ENCODE data around the gene PDE5A.

PDE5A gene

DNA sequence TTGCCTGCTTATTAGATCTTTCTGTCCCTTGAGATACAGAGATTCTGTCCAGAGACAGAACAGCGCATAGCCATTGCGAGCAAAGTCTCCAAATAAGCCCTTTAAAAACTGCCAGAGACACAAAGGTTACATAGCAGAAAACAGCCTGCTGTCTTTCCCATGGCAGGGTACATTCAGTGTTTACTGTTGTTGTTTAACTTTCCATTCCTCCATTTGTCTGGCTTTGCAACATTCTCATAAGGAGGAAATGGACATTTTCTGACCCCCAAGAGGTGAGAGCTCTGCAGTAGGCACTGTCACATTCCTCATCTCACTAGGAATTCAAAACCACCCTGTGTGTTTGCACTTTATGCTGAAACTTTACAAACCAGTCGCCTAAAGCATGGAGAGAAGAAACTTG is 48.3 kb downstream of the PDE5A start:
- no peak for DNase-seq

DNA sequence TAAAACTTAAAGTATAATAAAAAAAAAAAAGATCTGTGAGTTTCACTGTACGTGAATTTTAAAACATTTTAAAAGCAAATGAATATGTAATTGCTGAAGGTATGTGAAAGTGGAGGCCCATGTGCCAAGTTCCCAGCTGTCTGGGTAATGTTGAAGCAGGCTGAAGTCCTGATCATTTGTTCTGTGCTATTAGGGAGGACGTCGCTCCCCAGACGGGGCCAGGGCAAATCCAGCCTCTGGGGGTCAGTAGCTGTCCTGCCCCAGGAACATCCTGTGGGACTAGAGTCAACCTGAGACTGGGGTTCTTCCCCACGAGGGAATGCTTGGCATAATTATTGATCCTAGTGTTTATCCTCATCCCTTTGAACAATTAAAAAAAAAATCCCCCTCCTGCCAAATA is 48.8 kb downstream of the PDE5A start:
- no peak for DNase-seq

DNA sequence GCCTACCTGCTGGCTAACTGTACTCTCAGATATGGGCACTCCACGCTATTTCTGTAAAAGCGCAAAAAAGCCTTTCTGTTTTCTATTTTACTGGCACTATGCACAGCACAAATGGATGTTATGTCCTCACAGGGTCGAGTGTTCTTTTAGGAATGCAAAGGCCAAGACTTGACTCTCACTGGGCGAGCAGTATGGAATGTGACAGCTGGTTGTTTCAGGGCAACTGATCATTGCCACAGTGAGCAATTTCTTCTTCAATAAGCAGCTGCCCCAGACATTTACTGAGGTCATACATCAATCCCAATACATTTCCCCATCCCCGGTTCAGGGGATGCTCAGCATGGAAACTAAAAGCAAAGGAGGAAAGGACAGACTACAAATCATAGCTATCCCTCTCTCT is 58.2 kb downstream of the PDE5A start:
- DNase-seq = no peak

DNA sequence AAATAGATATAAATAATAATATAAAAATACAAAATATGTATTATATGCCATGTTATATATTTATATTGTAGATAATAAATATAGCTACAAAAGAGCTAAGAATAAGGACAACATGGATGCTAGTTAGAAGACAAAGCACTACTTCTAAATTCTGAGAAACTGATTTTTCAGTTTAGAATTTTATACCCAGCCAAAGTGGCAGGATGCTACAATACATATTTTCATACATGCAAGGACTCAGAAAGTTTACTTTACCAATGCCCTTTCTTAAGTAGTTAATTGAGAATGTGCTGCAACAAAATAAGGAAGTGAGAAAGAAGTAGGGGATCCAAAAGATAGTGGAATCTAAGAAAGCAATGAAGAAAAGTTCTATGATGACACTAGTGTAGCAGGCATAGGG is 64.5 kb downstream of the PDE5A start:
- DNase-seq = no peak

DNA sequence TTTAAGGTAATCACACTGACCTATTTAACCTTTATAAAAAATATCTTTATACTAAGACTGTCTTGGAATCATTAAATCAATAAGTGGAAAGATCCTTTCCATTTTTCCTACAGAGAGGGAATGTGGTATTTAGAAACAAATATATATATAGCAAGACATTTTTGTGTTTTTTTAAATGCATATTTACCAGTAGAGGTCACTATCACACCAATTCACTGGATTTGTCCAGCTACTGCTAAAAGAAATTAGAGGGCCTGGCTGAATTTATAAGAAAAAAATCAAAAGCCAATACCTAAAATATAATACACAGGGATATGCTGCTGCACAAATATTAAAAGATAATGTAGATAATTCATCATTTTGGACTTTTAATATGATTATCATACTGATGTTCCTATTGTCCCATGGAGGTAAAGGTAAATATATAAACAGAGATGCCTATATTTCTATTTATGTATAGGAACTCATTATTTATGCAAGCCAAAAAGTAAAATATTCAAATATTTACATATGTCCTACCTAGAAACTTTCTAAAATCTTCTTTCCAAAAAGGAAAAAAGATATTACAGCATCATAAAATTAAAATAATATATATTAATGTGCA is 69.5 kb downstream of the PDE5A start:
- no peak for DNase-seq

DNA sequence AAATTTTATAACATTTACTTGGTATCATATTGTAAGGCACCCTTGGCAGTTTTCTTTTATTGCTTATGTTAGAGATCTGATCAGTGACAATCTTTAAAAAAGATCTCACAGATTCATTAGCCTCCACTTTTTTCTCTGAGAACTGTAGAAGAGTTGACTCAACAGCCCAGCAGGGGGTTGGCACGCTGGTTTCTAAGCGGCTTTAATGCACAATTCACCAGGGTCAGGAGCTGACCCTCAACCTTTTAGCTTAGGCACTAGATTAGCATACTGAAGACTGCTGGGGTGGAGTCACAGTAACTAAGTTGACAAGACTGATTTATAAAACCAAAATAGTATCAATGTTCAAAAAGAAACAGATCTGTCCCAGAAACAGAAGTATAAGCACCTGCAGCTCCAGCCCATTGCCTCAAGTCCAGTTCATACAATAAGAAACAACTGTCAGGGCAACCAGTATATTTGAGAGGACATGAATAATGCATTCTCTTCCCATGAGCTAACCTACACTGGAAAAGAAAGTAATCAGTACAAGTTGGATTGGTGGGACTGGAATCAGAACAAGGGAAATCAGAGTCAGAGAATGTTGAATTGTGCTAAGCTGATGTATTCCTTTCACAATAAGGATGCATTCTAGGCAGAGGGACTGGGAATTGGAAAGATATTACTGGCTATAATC is 77.6 kb downstream of the PDE5A start:
- no peak for DNase-seq

GRCh38 chr4:119549639-119550038 is 79.0 kb downstream of the PDE5A start:
- DNase-seq = no peak

GRCh38 chr4:119543779-119544178 is 84.8 kb downstream of the PDE5A start:
- DNase-seq = no peak

DNA sequence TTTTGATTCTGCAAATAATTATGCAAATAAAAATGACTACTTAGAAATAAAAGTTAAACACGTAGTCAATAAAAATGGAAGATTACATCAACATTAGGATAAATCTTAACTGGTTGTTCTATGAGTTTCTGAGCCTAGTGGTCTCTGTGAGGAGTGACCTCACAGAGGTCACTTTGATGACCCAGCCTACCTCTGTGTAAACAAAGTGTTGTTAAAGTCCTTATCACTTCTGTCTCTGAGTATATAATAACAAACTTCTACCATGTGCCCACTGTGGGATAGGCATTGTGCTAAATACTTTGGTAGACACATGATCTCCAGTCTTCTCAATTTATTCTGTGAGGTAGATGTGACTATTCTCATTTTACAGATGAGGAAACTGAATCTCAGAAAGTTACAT is 85.4 kb downstream of the PDE5A start:
- no peak for DNase-seq

DNA sequence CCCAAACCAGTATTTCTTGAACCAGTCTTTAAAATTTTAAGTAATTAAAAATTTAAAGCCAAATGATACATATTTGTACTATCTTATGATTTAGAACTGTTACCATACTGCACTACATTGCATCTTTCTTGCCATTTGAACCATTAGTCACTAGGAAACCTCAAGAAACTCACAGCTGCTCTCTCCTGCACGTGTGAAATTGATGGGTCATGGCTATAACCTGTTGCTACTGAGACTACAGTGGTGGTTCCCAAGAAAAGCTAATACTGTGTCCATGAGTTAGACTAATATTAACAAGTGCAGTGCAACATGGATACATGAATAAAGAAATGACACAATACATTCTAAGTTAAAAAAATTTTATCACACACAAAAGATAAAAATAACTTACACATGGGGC is 88.4 kb downstream of the PDE5A start:
- no peak for DNase-seq

DNA sequence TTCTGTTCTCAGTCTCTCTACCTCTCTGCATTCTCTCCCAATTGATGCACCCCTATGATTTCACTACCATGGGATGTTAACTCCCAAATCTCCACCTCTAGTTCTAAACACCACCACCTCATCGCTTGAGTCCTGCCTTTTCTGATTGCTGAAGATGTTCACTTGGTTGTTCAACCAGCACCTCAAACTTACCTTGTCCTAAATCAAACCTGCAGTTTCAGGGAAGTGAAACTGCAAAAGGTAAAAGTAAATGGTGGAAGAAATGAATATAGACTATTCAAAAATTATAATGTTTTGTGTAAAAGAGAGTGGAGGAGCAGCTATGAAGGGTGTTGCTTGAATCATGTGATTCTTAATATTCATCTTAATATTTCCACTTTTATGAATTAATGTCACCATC is 91.0 kb downstream of the PDE5A start:
- no peak for DNase-seq

DNA sequence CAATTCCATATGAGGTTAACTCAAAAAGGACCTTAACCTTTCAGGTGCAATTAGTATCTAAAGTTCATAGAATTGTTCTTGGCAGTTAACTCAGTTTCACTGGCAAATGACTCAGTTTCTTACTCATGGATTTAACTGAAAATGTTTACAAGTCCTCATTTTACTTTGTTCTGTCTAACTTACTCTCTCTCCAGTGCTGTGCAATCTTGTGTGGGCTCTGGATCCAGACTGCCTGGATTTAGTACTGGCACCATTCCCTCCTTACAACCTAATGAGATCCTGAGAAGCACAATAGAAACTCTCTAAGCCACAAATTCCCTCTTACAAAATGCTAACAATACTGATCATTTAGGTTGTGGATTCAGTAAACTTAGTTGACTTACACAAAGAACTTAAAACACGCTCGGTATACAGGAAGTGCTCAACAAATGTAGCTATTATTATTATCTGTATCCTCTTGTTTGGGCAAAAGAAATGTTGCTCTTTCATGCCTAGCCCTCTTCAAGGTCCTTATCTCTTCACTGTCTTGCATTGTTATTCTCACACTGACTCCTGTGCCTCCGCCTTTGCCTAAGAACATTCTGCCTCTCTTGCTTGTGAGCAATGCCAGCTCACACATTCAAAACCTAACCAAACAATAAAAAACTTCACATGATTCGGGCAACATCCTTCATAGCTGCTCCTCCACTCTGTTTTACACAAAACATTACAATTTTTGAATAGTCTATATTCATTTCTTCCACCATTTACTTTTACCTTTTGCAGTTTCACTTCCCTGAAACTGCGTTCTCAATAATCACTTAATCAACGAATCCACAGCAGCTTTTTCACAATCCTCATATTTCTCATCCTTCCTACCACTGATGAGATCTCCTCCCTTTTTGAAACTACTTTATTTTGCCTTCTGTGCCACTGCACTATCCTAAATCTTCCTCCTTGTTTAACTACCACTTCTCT is 91.8 kb downstream of the PDE5A start:
- no peak for DNase-seq

DNA sequence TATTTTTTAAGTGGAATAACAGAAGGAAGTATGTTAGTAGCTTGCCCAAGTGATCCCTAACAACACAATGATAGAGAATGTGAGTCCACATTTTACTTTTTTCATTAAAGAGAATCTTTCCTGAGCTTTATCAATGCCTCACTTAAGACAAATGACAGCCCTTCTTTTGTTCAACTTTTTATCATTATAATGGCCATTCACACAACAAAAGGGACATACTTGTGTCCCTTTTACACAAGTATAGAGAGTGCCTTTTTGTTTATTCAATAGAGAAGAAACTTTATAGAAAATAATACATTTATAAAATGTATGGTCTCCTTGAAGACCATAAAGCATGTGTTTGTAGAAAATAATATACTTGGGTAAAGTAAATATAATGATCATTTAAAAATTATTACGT is 96.3 kb downstream of the PDE5A start:
- no peak for DNase-seq

- DNase-seq = no peak
Observed at GRCh38 chr4:119529788-119530187, 98.8 kb downstream of the PDE5A start.

GRCh38 chr4:119526786-119527550 is 101.6 kb downstream of the PDE5A start:
- DNase-seq = no peak

- no peak for DNase-seq
Observed at GRCh38 chr4:119525771-119526712, 102.6 kb downstream of the PDE5A start.

- DNase-seq = no peak
Observed at GRCh38 chr4:119525005-119525749, 103.4 kb downstream of the PDE5A start.

DNA sequence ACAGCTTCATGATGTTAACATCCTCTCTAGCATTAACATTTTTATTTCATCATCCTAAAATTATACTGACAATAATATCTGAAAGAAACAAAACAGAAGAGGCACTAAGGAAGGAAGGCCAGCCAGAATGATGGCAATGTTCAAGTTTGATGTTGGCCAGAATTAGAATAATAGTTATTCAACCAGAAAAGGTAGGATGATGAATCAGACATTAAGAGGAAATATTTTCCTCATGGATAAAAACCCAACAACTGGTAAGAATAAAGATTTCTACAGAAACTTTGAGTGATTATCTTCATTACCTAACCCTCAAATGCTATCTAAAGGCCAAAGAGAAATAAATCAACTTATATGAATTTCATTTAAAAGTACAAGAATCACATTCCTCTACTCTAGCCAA is 105.2 kb downstream of the PDE5A start:
- DNase-seq = no peak

DNA sequence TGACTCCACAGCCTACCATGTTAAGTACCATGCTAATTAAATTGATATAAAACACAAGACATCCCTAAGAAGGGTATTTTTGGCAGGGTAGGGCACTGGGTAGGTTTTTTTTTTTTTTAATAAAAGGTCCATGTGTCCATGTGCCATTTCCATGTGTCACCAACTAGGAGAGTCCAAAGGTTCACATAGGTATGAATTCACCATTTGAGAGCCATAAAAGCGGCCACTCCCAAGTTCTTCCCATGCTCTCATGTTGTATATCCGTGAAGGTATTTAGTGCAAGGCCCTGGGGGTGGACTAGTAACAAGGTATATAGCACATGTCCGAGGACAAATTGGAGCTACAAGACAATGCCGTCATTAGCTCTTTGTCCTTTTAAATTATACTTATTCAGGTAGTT is 107.3 kb downstream of the PDE5A start:
- no peak for DNase-seq

DNA sequence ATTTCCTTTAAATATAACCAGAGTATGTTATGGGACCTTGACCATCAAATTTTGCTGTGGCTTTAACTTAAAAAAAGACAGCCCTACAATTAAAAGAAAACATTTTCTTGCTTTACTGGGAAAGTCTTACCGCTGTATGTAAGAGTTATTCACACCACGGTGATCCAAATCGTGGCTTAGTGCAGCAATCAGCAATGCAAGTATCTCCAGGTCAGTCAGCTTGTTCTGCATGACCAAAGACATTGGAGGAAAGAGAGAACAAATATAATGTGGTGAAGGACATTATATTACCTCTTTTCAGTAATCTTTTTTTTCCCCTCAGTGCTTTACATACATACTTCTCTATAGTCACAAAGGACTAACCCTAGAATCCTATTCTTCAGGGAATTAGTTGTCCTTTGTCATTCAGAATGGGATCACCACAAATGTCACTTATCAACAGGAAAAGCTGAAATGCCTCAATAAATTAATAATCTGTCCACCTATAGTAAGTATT is 109.6 kb downstream of the PDE5A start:
- DNase-seq = no peak
